Stimulated activated CD8-positive, alpha-beta memory T cell treated with anti-CD3 and anti-CD28 coated beads, Interleukin-15, amount 100 ng/mL, for 48 hours (primary cell): ENCODE measurements around the gene TIMM13.
"Not testable (repeated sequence)": the region's sequence is repeated elsewhere in the genome, so short reads cannot be mapped to it uniquely, and the experiment has no call there.

ENCODE experiments used
- DNase-seq, 2 donors: peaks; one replicate each; pipeline ENCODE4 v3.0.0-alpha.2; 2020; ENCODE audit warnings: low read depth in 2 of 2

TIMM13 gene

DNA sequence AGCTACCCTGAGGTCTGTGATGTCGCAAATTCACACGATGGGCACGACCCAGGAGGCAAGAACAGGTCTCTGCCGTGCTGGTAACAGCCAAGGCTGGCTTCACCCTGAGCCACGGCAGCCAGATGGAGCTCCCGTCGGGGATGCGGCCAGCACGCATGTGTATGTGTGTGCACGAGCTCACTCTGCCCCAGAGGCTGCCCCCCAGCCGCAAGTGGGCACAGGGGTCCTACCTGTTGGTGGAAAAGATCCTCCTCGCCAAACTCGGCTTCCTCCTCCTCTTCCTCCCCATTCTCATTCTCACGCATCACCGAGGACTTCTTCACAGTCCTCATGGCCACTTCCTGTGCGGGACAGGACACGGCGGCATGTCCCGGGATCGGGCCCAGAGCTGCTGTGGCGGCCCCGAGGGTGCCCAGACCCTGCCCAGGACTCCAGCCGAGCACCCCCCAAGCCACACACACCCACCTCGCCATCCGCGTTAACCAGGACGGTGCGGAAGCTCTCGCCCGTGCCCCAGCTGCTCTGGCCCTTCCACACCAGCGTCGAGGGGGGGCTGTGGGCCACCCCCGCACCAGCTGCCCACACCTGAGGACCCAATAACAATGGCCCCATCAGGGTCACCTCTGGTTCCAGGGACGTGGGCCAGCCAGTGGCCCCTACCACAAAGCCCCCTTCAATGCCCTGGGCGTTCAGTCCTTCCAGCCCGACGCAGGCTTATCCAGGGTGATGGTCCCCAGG is 4.1 kb upstream of the TIMM13 start:
- no peak for DNase-seq

- no peak for DNase-seq
Observed at GRCh38 chr19:2429917-2430535, 2.6 kb upstream of the TIMM13 start.

GRCh38 chr19:2428756-2429711 is 1.6 kb upstream of the TIMM13 start:
- no peak for DNase-seq

DNA sequence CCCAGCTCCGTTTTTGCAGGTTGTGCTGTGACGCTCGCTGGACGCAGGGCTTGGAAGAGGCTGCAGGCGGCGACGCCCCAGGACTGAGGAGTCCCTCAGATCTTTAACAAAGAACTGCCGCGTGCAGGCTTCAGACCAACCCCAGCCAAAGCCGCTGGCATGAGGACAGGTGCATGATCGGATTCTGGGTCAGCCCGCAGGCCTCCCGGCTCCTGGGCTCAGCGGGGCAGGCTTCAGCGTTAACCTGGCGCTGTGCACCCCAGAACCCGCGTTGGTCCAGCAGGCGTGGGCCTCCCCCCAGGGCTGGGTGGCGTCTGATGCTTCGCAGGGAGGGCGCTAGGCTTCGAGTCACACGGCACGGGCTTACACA is 920 bp upstream of the TIMM13 start:
- no peak for DNase-seq

- peak; percentile 18 to 24 for DNase-seq
Observed at GRCh38 chr19:2426611-2427428, 566 bp downstream of the TIMM13 start.

GRCh38 chr19:2425622-2426581 is 1.5 kb downstream of the TIMM13 start:
- no peak for DNase-seq

DNA sequence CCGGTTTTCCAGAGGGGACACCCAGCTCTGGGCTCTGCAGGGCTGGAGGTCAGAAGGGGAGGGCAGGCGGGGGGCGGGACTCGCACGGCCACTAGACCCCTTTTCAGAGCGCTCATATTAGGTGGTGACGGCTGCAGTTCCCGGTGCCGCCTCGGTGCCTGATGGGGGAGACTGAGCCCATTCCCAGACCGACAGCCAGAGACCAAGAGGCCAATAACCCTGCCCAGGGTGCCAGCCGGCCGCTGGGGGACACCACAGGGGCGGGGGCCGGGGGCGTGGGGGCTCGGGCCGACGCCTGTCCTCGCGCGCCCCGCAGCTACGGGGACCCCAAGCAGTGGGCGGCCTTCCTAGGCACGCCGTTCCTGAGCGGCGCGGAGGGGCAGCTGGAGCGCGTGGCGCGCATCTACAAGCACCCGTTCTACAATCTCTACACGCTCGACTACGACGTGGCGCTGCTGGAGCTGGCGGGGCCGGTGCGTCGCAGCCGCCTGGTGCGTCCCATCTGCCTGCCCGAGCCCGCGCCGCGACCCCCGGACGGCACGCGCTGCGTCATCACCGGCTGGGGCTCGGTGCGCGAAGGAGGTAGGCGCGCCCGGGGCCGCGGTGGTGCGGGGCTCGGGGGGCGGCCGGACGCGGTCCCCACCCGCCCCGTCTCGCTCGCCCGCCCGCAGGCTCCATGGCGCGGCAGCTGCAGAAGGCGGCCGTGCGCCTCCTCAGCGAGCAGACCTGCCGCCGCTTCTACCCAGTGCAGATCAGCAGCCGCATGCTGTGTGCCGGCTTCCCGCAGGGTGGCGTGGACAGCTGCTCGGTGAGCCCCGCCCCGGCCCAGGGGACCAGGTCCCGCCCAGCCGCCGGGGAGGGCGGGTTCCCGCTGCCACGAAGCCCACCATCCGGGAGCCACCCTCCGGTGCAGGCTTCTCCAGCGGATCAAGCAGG is 2.4 kb downstream of the TIMM13 start:
- no peak for DNase-seq

DNA sequence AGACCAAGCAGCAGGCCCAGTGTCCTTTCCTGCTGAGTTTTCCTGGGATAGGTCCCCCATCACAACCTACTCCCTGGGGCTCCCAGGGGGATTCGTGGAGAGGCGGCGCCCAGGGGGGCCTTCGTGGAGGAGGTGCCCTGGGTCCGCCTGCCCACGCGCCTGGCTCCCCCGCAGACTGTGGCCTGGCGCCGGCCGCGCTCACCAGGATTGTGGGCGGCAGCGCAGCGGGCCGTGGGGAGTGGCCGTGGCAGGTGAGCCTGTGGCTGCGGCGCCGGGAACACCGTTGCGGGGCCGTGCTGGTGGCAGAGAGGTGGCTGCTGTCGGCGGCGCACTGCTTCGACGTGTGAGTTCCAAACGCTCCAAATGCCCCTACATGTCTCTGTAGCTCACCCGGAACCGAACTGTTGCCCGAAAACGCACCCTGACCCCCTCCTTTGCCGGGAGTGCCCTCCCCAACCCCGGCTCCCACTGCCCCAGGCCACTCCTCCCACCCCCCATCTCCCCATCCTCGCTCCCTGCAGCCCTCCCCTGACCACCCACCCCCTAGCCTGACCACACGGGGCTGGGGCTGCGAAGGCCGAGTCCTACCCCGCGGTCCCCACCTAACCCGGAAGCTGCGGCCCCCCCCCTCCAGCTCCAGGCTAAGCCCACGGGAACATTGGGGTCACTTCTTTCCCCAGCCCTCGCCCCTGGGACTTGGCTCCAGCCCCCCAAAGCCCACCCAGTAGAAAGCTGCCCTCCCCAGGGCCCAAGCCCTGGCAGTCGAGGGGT is 3.3 kb downstream of the TIMM13 start:
- no peak for DNase-seq

DNA sequence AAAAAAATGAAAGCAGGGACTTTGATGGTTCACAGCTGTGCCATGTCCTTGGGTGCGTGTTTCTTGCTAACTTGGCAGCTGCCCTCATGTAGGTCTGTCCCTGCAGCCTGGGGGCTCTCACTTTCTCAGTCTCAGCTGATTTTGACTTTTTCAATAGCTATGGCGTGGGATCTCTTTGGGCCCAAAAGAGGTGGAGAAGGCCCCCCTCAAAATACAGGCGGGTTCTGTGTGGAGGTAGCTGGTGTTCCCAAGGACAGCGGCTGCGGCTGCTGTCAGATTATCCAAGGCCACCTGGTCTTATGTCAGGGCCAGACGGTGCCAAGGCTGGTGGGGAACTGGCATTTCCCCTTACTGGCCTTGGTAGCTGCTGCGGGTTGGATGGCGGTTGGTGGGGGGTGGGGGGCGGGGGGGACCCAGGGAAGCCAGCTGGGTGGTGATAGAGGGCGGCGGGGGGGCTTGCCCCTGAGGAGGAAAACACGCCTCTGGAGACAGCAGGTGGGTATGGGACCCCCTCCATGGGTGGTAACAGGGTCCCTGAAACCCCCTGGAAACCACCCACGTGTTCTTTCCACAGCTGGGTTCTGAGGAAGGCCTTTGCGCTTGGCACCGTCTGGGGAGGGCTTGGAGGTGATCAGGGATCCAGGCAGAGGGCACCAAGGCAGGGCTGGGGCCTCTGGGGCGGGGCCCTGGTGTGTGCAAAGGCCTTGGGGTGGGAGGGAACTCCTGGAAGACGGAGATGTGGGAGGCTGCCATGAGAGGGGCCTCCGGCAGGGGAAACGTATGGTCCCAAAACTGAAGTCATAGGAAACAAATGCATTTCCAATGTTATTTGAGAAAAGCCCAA is 4.1 kb downstream of the TIMM13 start:
- DNase-seq, result no peak

DNA sequence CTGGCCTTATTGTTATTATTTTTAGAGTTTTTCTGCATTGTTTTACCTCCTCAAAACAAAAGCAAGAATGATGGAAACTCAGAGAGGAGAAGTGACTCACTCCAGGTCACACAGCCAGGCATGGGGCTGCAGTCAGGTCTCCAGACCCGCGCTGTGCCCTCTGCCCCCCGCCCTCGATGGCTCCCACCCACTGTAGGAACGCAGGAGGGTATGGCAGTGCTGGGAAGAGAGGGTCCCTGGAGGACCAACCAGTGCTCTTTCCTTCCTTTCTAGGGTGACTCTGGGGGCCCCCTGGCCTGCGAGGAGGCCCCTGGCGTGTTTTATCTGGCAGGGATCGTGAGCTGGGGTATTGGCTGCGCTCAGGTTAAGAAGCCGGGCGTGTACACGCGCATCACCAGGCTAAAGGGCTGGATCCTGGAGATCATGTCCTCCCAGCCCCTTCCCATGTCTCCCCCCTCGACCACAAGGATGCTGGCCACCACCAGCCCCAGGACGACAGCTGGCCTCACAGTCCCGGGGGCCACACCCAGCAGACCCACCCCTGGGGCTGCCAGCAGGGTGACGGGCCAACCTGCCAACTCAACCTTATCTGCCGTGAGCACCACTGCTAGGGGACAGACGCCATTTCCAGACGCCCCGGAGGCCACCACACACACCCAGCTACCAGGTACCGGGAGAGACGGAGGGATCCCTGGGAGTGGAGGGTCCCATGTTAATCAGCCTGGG is 5.6 kb downstream of the TIMM13 start:
- no peak for DNase-seq

GRCh38 chr19:2420490-2420889 is 6.9 kb downstream of the TIMM13 start:
- no peak for DNase-seq

GRCh38 chr19:2419754-2420153 is 7.6 kb downstream of the TIMM13 start:
- no peak for DNase-seq

DNA sequence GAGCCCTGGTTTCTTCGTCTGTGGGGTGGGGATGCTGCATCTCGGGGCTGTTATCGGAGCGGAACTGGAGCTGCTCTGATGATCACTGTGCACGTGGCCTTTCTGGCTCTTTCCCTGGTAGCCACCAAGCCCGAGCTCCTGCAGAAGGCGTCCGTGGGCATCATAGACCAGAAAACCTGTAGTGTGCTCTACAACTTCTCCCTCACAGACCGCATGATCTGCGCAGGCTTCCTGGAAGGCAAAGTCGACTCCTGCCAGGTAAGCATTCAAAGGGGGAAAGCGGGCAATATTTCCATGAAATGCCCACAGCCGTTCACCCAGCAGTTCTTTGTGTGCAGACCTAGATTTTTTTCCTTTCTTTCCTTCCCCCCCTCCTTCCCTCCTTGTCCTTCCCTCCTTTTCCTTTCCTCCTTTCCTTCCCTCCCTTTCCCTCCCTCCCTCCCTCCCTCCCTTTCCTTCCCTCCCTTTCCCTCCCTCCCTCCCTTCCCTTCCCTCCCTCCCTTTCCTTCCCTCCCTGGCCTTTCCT is 9.4 kb downstream of the TIMM13 start:
- no peak for DNase-seq

- DNase-seq, result not testable (repeated sequence)
Observed at GRCh38 chr19:2417436-2417835, 9.9 kb downstream of the TIMM13 start.

DNA sequence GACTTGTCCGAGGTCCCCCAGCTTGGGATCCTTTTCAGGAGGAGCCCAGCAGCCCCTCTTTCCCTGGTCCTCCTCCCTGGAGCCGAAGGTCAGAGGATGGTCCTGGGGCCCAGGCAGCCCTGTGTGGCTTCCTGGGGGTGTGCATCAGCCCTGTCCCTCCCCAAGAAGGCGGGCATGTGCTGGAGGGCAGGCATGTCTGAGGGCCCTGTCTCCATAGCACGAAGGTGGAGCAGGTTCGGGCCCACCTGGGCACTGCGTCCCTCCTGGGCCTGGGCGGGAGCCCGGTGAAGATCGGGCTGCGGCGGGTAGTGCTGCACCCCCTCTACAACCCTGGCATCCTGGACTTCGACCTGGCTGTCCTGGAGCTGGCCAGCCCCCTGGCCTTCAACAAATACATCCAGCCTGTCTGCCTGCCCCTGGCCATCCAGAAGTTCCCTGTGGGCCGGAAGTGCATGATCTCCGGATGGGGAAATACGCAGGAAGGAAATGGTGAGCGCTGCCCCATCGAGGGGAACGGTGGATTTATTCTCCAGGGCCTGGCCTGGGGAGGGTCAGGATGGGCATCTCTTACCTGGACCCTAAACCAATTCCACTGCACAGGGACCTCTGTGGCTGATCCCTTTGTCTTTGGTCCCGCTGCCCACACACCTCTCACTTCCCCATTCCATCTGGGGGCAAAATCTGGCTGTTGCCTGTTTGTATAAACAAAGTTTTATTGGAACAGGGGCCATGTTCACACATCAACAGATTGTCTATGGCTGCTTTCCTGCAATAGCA is 10.9 kb downstream of the TIMM13 start:
- DNase-seq, result no peak

DNA sequence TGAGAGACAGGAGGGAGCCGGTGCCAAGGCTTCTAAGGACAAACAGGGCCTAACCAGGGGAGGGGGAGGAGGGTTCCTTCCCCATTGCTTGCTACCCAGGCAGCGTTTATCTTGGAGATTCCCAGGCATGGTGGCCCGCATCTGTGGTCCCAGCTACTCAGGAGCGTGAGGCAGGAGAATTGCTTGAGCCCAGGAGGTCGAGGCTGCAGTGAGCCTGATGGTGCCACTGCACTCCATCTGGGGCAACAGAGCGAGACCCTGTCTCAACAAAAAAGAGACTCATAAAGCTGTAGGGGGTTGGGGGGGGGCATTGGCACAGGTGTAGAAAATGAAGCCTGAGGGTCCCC is 11.4 kb downstream of the TIMM13 start:
- DNase-seq, result no peak
